ENCODE results near the gene DIPK1B.

DNA sequence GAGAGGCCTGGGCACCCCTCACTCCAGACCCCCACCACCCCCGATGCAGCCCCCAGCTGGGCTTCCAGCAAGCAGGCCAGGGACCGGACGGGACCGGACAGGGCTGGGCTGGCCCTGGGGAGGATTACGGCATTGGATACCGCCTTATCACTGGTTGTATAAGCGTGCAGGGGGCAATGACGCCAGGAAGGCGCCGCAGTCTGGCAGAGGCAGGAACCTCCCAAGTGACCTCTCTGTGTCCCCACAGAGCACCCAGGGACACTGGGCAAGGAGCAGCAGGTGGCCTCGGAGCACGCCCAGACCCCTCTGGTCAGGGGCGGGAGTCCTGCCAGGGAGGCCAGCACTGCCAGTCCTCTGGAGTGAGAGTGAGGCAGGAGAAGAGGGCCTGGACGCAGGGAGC lies 52.7 kb downstream of the DIPK1B start:
- TF ChIP-seq, protein P1, sequence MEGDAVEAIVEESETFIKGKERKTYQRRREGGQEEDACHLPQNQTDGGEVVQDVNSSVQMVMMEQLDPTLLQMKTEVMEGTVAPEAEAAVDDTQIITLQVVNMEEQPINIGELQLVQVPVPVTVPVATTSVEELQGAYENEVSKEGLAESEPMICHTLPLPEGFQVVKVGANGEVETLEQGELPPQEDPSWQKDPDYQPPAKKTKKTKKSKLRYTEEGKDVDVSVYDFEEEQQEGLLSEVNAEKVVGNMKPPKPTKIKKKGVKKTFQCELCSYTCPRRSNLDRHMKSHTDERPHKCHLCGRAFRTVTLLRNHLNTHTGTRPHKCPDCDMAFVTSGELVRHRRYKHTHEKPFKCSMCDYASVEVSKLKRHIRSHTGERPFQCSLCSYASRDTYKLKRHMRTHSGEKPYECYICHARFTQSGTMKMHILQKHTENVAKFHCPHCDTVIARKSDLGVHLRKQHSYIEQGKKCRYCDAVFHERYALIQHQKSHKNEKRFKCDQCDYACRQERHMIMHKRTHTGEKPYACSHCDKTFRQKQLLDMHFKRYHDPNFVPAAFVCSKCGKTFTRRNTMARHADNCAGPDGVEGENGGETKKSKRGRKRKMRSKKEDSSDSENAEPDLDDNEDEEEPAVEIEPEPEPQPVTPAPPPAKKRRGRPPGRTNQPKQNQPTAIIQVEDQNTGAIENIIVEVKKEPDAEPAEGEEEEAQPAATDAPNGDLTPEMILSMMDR (conservative IDR thresholded peaks at IDR 0.05; ENCODE audit: low read depth in 2 of 2) = no peak
- TF ChIP-seq, protein P2, sequence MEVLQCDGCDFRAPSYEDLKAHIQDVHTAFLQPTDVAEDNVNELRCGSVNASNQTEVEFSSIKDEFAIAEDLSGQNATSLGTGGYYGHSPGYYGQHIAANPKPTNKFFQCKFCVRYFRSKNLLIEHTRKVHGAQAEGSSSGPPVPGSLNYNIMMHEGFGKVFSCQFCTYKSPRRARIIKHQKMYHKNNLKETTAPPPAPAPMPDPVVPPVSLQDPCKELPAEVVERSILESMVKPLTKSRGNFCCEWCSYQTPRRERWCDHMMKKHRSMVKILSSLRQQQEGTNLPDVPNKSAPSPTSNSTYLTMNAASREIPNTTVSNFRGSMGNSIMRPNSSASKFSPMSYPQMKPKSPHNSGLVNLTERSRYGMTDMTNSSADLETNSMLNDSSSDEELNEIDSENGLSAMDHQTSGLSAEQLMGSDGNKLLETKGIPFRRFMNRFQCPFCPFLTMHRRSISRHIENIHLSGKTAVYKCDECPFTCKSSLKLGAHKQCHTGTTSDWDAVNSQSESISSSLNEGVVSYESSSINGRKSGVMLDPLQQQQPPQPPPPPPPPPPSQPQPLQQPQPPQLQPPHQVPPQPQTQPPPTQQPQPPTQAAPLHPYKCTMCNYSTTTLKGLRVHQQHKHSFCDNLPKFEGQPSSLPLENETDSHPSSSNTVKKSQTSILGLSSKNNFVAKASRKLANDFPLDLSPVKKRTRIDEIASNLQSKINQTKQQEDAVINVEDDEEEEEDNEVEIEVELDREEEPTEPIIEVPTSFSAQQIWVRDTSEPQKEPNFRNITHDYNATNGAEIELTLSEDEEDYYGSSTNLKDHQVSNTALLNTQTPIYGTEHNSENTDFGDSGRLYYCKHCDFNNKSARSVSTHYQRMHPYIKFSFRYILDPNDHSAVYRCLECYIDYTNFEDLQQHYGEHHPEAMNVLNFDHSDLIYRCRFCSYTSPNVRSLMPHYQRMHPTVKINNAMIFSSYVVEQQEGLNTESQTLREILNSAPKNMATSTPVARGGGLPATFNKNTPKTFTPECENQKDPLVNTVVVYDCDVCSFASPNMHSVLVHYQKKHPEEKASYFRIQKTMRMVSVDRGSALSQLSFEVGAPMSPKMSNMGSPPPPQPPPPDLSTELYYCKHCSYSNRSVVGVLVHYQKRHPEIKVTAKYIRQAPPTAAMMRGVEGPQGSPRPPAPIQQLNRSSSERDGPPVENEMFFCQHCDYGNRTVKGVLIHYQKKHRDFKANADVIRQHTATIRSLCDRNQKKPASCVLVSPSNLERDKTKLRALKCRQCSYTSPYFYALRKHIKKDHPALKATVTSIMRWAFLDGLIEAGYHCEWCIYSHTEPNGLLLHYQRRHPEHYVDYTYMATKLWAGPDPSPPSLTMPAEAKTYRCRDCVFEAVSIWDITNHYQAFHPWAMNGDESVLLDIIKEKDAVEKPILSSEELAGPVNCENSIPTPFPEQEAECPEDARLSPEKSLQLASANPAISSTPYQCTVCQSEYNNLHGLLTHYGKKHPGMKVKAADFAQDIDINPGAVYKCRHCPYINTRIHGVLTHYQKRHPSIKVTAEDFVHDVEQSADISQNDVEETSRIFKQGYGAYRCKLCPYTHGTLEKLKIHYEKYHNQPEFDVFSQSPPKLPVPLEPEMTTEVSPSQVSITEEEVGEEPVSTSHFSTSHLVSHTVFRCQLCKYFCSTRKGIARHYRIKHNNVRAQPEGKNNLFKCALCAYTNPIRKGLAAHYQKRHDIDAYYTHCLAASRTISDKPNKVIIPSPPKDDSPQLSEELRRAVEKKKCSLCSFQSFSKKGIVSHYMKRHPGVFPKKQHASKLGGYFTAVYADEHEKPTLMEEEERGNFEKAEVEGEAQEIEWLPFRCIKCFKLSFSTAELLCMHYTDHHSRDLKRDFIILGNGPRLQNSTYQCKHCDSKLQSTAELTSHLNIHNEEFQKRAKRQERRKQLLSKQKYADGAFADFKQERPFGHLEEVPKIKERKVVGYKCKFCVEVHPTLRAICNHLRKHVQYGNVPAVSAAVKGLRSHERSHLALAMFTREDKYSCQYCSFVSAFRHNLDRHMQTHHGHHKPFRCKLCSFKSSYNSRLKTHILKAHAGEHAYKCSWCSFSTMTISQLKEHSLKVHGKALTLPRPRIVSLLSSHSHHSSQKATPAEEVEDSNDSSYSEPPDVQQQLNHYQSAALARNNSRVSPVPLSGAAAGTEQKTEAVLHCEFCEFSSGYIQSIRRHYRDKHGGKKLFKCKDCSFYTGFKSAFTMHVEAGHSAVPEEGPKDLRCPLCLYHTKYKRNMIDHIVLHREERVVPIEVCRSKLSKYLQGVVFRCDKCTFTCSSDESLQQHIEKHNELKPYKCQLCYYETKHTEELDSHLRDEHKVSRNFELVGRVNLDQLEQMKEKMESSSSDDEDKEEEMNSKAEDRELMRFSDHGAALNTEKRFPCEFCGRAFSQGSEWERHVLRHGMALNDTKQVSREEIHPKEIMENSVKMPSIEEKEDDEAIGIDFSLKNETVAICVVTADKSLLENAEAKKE (CRISPR knock-in tag; IDR thresholded peaks at IDR 0.05) = no peak
- TF ChIP-seq EZH2 (IDR thresholded peaks at IDR 0.05; ENCODE audit: low read depth, unreplicated experiment) = no peak
- TF ChIP-seq, protein P3, sequence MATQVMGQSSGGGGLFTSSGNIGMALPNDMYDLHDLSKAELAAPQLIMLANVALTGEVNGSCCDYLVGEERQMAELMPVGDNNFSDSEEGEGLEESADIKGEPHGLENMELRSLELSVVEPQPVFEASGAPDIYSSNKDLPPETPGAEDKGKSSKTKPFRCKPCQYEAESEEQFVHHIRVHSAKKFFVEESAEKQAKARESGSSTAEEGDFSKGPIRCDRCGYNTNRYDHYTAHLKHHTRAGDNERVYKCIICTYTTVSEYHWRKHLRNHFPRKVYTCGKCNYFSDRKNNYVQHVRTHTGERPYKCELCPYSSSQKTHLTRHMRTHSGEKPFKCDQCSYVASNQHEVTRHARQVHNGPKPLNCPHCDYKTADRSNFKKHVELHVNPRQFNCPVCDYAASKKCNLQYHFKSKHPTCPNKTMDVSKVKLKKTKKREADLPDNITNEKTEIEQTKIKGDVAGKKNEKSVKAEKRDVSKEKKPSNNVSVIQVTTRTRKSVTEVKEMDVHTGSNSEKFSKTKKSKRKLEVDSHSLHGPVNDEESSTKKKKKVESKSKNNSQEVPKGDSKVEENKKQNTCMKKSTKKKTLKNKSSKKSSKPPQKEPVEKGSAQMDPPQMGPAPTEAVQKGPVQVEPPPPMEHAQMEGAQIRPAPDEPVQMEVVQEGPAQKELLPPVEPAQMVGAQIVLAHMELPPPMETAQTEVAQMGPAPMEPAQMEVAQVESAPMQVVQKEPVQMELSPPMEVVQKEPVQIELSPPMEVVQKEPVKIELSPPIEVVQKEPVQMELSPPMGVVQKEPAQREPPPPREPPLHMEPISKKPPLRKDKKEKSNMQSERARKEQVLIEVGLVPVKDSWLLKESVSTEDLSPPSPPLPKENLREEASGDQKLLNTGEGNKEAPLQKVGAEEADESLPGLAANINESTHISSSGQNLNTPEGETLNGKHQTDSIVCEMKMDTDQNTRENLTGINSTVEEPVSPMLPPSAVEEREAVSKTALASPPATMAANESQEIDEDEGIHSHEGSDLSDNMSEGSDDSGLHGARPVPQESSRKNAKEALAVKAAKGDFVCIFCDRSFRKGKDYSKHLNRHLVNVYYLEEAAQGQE (IDR thresholded peaks at IDR 0.05; ENCODE audit: unreplicated experiment) = no peak
- no peak for TF ChIP-seq STAT1 (IDR thresholded peaks at IDR 0.05; ENCODE audit: unreplicated experiment)
- no peak for TF ChIP-seq EZH2phosphoT487 (IDR thresholded peaks at IDR 0.05; ENCODE audit: unreplicated experiment)
- no peak for TF ChIP-seq POLR2AphosphoS5 (IDR thresholded peaks at IDR 0.05; ENCODE audit: low read depth)
- TF ChIP-seq ZNF114 (CRISPR knock-in tag; IDR thresholded peaks at IDR 0.05) = no peak

Measured in GM23338 (cell line).